OCI-LY1 (cell line): ENCODE results near the gene NAT16.

ENCODE experiments used
- H2AFZ ChIP-seq: fragments of 200-600 bp; sonication (generic), shearing (Covaris generic); 2 replicates; pipeline ENCODE4 v1.6.0; 2014; ENCODE audit warnings: antibody characterized with exemption, mild to moderate bottlenecking, low read length
- H3F3A ChIP-seq: fragments of 200-600 bp; sonication (generic), shearing (Covaris generic); 2 replicates; pipeline ENCODE4 v1.6.0; 2014; ENCODE audit warnings: mild to moderate bottlenecking, antibody characterized with exemption, low read length, moderate library complexity; ENCODE audit not compliant: insufficient read depth
- H3K27ac ChIP-seq: fragments of 200-600 bp; sonication (generic); 2 replicates; pipeline ENCODE4 v1.5.1; 2014; ENCODE audit warnings: low read length, mixed run types, mild to moderate bottlenecking, low read depth; ENCODE audit not compliant: poor library complexity, severe bottlenecking
- H3K27me3 ChIP-seq: fragments of 200-600 bp; sonication (generic); 2 replicates; pipeline ENCODE4 v1.6.0; 2014; ENCODE audit warnings: antibody characterized with exemption, mild to moderate bottlenecking, low read length, moderate library complexity; ENCODE audit not compliant: insufficient read depth
- H3K36me3 ChIP-seq: fragments of 200-600 bp; sonication (generic); 2 replicates; pipeline ENCODE4 v1.6.1; 2014; ENCODE audit warnings: mild to moderate bottlenecking, antibody characterized with exemption, low read length, moderate library complexity, mixed read lengths; ENCODE audit not compliant: insufficient read depth
- H3K4me1 ChIP-seq: fragments of 200-600 bp; sonication (generic); 2 replicates; pipeline ENCODE4 v1.5.1; 2014; ENCODE audit warnings: mild to moderate bottlenecking, low read length, moderate library complexity; ENCODE audit not compliant: insufficient read depth, severe bottlenecking
- H3K4me2 ChIP-seq: fragments of 200-600 bp; sonication (generic), shearing (Covaris generic); 2 replicates; pipeline ENCODE4 v1.6.1; 2014; ENCODE audit warnings: low read length
- H3K4me3 ChIP-seq: fragments of 200-600 bp; sonication (generic); 2 replicates; pipeline ENCODE4 v1.5.1; 2014; ENCODE audit warnings: low read length, low read depth, mild to moderate bottlenecking, mixed read lengths; ENCODE audit not compliant: poor library complexity, severe bottlenecking
- H3K79me2 ChIP-seq: fragments of 200-600 bp; shearing (Covaris generic); 2 replicates; pipeline ENCODE4 v1.6.1; 2016; ENCODE audit warnings: mixed run types, low read length, mixed read lengths; ENCODE audit not compliant: insufficient read depth
- H3K9ac ChIP-seq: fragments of 200-600 bp; sonication (generic), shearing (Covaris generic); 2 replicates; pipeline ENCODE4 v1.6.1; 2014; ENCODE audit warnings: mild to moderate bottlenecking, low read length, mixed read lengths
- H3K9me2 ChIP-seq: fragments of 200-600 bp; sonication (generic), shearing (Covaris generic); 2 replicates; pipeline ENCODE4 v1.6.1; 2014; ENCODE audit warnings: low read depth, mild to moderate bottlenecking, low read length, mixed read lengths
- H3K9me3 ChIP-seq: fragments of 200-600 bp; shearing (Covaris generic); 2 replicates; pipeline ENCODE4 v1.6.1; 2014; ENCODE audit warnings: low read length, mixed read lengths
- H4K20me1 ChIP-seq: fragments of 200-600 bp; sonication (generic), shearing (Covaris generic); 2 replicates; pipeline ENCODE4 v1.6.0; 2016; ENCODE audit warnings: mild to moderate bottlenecking, low read length; ENCODE audit not compliant: insufficient read depth
- CTCF ChIP-seq: fragments of 200-600 bp; sonication (generic), shearing (Covaris generic); IDR thresholded peaks from 2 replicates; pipeline ENCODE4 v1.5.1; 2017; ENCODE audit warnings: mild to moderate bottlenecking, antibody characterized with exemption, low read length, moderate library complexity, mixed read lengths
- EZH2 ChIP-seq: fragments of 200-600 bp; sonication (generic), shearing (Covaris generic); IDR thresholded peaks from 2 replicates; pipeline ENCODE4 v1.8.0; 2017; ENCODE audit warnings: borderline replicate concordance, mixed run types, mild to moderate bottlenecking, antibody characterized with exemption, low read length, moderate library complexity, mixed read lengths

Gene NAT16

GRCh38 chr7:101180130-101180755 is at the start of gene NAT16:
Gene NAT16, minus strand, starts transcription at chr7:101180293. Its CDS starts 5,486 bp downstream, at chr7:101174807.
- Histone ChIP-seq H3K4me2 (no peak within 1 kb of the TSS), H3K4me1 (no peaks in the 10 kb centered on the region), H3K4me3 (no peak within 1 kb of the TSS)

GRCh38 chr7:101226721-101227120 is 46.6 kb upstream of the NAT16 start:
- H3K27me3 ChIP-seq = no peaks in the 10 kb centered on the region
- TF ChIP-seq EZH2 = no peak
- TF ChIP-seq CTCF = no peak
- no peak overlapping the region for H2AFZ ChIP-seq
- no peak overlapping the region for H3K27ac ChIP-seq
- H3K4me2 ChIP-seq = no peak overlapping the region
- no peaks in the 10 kb centered on the region for H3K9me3 ChIP-seq
- H4K20me1 ChIP-seq = no peaks in the 10 kb centered on the region
- no peak overlapping the region for H3K9ac ChIP-seq
- H3K79me2 ChIP-seq = no peaks in the 10 kb centered on the region
- H3K9me2 ChIP-seq = no peaks in the 10 kb centered on the region
- peaks cover 48% of the 10 kb centered on the region for H3K36me3 ChIP-seq
- H3K4me1 ChIP-seq = peaks cover 10% of the 10 kb centered on the region
- H3F3A ChIP-seq = no peaks in the 10 kb centered on the region
- no peak overlapping the region for H3K4me3 ChIP-seq

More at GRCh38 chr7:101180130-101180755, at the start of gene NAT16:
- no peak within 1 kb of the TSS for H2AFZ ChIP-seq
- no peaks in the 10 kb centered on the region for H3K9me2 ChIP-seq
- TF ChIP-seq EZH2 = no peak
- TF ChIP-seq CTCF = no peak
- H3F3A ChIP-seq = no peaks in the 10 kb centered on the region
- H3K36me3 ChIP-seq = no peaks in the 10 kb centered on the region
- H3K79me2 ChIP-seq = no peaks in the 10 kb centered on the region
- H3K27me3 ChIP-seq = peaks cover 12% of the 10 kb centered on the region
- no peaks in the 10 kb centered on the region for H4K20me1 ChIP-seq
- no peaks in the 10 kb centered on the region for H3K9me3 ChIP-seq
- H3K27ac ChIP-seq = no peak within 1 kb of the TSS
- no peak within 1 kb of the TSS for H3K9ac ChIP-seq

DNA sequence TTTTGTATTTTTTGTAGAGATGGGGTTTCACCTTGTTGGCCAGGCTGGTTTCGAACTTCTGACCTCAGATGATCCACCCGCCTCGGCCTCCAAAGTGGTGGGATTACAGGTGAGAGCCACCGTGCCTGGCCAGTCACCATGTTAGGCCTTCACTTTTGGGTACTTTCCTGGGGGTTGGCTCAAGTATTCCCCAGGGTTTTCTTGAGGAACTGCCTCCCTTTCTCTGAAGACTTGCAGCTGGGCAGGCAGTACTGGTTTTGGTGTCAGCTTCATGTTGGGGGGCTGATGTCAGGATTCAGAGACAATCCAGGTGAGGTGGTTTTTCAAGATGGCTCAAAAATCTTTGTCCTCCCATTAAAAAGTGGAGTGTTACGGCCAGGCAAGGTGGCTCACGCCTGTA is 45.6 kb upstream of the NAT16 start:
- Histone ChIP-seq H3K36me3 (peaks cover 44% of the 10 kb centered on the region), H3K9ac (no peak overlapping the region), H3K4me1 (peaks cover 10% of the 10 kb centered on the region), H4K20me1 (no peaks in the 10 kb centered on the region), H3K79me2 (no peaks in the 10 kb centered on the region), H2AFZ (no peak overlapping the region), H3K4me3 (no peak overlapping the region), H3K4me2 (no peak overlapping the region), H3K9me2 (no peaks in the 10 kb centered on the region), H3F3A (no peaks in the 10 kb centered on the region), H3K27me3 (no peaks in the 10 kb centered on the region), H3K9me3 (no peaks in the 10 kb centered on the region), H3K27ac (no peak overlapping the region)
- TF ChIP-seq EZH2 (no peak), CTCF (no peak)
